GM12872 (cell line): Measurements from ENCODE around the gene DNAH10.

Experiments
- CTCF ChIP-seq: IDR thresholded peaks from 3 replicates; pipeline ENCODE4 v1.5.1; 2011; ENCODE audit warnings: low read depth, mild to moderate bottlenecking, low read length, moderate library complexity; ENCODE audit not compliant: insufficient read depth

The DNAH10 gene

GRCh38 chr12:123839826-123840225 lies 77.7 kb downstream of the DNAH10 start:
- TF ChIP-seq CTCF = no peak

- no peak for TF ChIP-seq CTCF
Measured at GRCh38 chr12:123840765-123841425, 78.8 kb downstream of the DNAH10 start.

GRCh38 chr12:123843912-123844748 lies 82.0 kb downstream of the DNAH10 start:
- no peak for TF ChIP-seq CTCF

- TF ChIP-seq CTCF = no peak
Measured at GRCh38 chr12:123845881-123846280, 83.8 kb downstream of the DNAH10 start.

GRCh38 chr12:123846340-123846739 lies 84.2 kb downstream of the DNAH10 start:
- no peak for TF ChIP-seq CTCF

- no peak for TF ChIP-seq CTCF
Measured at GRCh38 chr12:123847019-123847418, 84.9 kb downstream of the DNAH10 start.

- TF ChIP-seq CTCF = no peak
Measured at GRCh38 chr12:123847876-123848275, 85.8 kb downstream of the DNAH10 start.
